ENCODE measurements around the gene SGSM1.

- TF ChIP-seq CTCF (IDR thresholded peaks at IDR 0.05) (no peak), POLR2A (IDR thresholded peaks at IDR 0.05) (no peak)
Measured at GRCh38 chr22:24925586-24926427, 119.8 kb downstream of the SGSM1 start.
